GM12865 (cell line): ENCODE data around the gene MAGI2.

Experiments used
- DNase-seq: peaks from one replicate; pipeline ENCODE4 v3.0.0; 2010; ENCODE audit warnings: low read depth
- H3K4me3 ChIP-seq: 2 replicates; pipeline ENCODE4 v1.5.1; 2011; ENCODE audit warnings: mild to moderate bottlenecking, low read depth, low read length, control low read depth
- TF ChIP-seq, protein P1 (sequence below): IDR thresholded peaks from 2 replicates; pipeline ENCODE4 v1.5.1; 2011; ENCODE audit warnings: low read length, control low read depth, low read depth, inconsistent platforms; ENCODE audit not compliant: insufficient read depth; ENCODE audit errors: missing control alignments

Gene MAGI2

GRCh38 chr7:78265486-78265885, 1188.0 kb downstream of the MAGI2 start:
- TF ChIP-seq, protein P1, sequence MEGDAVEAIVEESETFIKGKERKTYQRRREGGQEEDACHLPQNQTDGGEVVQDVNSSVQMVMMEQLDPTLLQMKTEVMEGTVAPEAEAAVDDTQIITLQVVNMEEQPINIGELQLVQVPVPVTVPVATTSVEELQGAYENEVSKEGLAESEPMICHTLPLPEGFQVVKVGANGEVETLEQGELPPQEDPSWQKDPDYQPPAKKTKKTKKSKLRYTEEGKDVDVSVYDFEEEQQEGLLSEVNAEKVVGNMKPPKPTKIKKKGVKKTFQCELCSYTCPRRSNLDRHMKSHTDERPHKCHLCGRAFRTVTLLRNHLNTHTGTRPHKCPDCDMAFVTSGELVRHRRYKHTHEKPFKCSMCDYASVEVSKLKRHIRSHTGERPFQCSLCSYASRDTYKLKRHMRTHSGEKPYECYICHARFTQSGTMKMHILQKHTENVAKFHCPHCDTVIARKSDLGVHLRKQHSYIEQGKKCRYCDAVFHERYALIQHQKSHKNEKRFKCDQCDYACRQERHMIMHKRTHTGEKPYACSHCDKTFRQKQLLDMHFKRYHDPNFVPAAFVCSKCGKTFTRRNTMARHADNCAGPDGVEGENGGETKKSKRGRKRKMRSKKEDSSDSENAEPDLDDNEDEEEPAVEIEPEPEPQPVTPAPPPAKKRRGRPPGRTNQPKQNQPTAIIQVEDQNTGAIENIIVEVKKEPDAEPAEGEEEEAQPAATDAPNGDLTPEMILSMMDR: no peak
- DNase-seq: no peak

GRCh38 chr7:78265071-78265470, 1188.4 kb downstream of the MAGI2 start:
- no peak for DNase-seq
- TF ChIP-seq, protein P1: no peak
- H3K4me3 ChIP-seq: no peak overlapping the region

More at GRCh38 chr7:78265486-78265885, 1188.0 kb downstream of the MAGI2 start:
- H3K4me3 ChIP-seq: no peak overlapping the region

DNA sequence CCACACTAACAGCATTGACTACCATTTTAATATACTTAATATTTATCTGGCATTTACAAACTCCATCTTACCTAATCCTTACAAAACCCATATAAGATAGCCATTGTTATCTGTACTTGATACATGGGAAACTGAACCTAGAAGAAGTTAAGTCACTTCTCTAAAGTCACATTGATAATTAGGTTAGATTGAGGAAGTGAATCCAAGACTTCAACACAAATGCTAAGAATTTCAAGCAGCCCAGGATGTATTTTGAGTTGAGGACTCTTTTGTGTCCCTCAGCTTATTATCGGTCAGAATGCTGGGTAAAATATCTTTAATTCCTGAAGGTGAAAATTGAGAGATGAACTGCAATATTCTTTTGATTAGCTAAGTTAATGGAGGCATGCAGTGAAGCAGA, 1189.4 kb downstream of the MAGI2 start:
- TF ChIP-seq, protein P1: no peak
- H3K4me3 ChIP-seq: no peak overlapping the region
- DNase-seq: no peak

GRCh38 chr7:78261739-78262138, 1191.7 kb downstream of the MAGI2 start:
- TF ChIP-seq, protein P1: no peak
- H3K4me3 ChIP-seq: no peak overlapping the region
- no peak for DNase-seq

DNA sequence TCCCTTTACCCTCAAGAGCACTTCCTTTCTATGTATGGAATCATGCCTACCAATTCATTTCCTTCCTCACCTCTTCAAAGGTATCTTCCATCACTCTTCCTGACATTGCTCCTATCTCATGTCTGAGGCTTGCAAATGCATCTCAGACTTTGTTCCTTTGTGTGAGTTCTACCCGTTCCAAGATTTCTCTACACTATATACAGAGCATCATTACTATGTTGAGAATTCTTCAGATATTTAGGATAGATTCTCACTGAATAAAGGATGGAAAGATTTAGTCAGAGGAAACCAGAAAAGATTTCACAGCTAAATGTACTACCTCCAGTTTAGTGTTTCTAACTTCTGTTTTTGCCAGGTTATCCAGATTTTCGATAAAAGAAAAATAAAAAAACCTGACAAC, 1192.2 kb downstream of the MAGI2 start:
- H3K4me3 ChIP-seq: no peak overlapping the region
- no peak for DNase-seq
- TF ChIP-seq, protein P1: no peak

- TF ChIP-seq, protein P1: no peak
- DNase-seq: no peak
Observed at GRCh38 chr7:78260826-78261225, 1192.6 kb downstream of the MAGI2 start.

GRCh38 chr7:78254726-78255055, 1198.8 kb downstream of the MAGI2 start:
- DNase-seq: no peak

More at GRCh38 chr7:78260826-78261225, 1192.6 kb downstream of the MAGI2 start:
- H3K4me3 ChIP-seq: no peak overlapping the region

More at GRCh38 chr7:78254726-78255055, 1198.8 kb downstream of the MAGI2 start:
- TF ChIP-seq, protein P1: no peak
- H3K4me3 ChIP-seq: no peak overlapping the region
